Bronchial epithelial cell (primary cell): ENCODE measurements around the gene CDH10. TPM values are rescaled to one million over a fixed set of nuclear protein-coding genes. Genes with fewer than 3 reads are reported as not detected.

Source experiments
- DNase-seq: peaks from one replicate; pipeline ENCODE4 v3.0.0-alpha.2; 2010; ENCODE audit warnings: low read depth
- FAIRE-seq: peaks from 2 replicates; lab custom pipeline; 2011; peaks lifted over from hg19 to GRCh38; lab: Jason Lieb, UNC
- H3K27me3 ChIP-seq: 2 replicates; pipeline ENCODE4 v1.5.1; 2011; ENCODE audit warnings: low read length; ENCODE audit not compliant: control insufficient read depth, insufficient read depth
- H3K36me3 ChIP-seq: 2 replicates; pipeline ENCODE4 v1.5.1; 2011; ENCODE audit warnings: low read length; ENCODE audit not compliant: control insufficient read depth, insufficient read depth
- H3K4me3 ChIP-seq: 2 replicates; pipeline ENCODE4 v1.5.1; 2011; ENCODE audit warnings: mild to moderate bottlenecking, low read depth, low read length, control low read depth
- total RNA-seq: library from RNA; depleted of rRNA; stranded (reverse); fragments of >200 nt; gene quantifications from 2 replicates; pipeline ENCODE4 v1.2.1, GENCODE V29; 2014
- TF ChIP-seq, protein P1 (sequence below): IDR thresholded peaks from 2 replicates; pipeline ENCODE4 v1.5.1; 2011; ENCODE audit warnings: mild to moderate bottlenecking, moderate library complexity, low read length, control low read depth, inconsistent platforms; ENCODE audit not compliant: insufficient read depth, severe bottlenecking

The CDH10 gene
- total RNA-seq, 1 donor from 2014 or later: not detected

DNA sequence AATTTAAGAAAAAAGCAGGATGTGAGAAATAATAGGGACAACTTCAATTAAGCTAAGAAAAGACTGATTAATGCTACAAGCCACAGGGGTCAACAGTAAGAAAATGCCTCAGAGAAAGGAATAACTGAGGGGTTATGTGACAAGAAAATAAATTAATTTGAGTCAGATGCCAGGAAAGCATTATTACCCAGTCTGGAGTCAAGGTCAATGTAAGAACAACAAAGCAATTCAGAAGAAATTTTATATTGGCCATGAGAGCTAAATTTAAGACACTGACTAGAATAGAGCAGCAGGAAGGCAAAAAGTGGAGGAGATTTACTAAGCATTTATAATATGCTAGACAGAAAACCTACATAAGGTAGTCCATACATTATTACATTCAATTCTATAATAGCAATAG is 73.5 kb downstream of the CDH10 start:
- Histone ChIP-seq H3K27me3 (no peaks in the 10 kb centered on the region), H3K4me3 (no peak overlapping the region), H3K36me3 (no peaks in the 10 kb centered on the region)
- TF ChIP-seq, protein P1, sequence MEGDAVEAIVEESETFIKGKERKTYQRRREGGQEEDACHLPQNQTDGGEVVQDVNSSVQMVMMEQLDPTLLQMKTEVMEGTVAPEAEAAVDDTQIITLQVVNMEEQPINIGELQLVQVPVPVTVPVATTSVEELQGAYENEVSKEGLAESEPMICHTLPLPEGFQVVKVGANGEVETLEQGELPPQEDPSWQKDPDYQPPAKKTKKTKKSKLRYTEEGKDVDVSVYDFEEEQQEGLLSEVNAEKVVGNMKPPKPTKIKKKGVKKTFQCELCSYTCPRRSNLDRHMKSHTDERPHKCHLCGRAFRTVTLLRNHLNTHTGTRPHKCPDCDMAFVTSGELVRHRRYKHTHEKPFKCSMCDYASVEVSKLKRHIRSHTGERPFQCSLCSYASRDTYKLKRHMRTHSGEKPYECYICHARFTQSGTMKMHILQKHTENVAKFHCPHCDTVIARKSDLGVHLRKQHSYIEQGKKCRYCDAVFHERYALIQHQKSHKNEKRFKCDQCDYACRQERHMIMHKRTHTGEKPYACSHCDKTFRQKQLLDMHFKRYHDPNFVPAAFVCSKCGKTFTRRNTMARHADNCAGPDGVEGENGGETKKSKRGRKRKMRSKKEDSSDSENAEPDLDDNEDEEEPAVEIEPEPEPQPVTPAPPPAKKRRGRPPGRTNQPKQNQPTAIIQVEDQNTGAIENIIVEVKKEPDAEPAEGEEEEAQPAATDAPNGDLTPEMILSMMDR: no peak
- FAIRE-seq (no peak), DNase-seq (no peak)

DNA sequence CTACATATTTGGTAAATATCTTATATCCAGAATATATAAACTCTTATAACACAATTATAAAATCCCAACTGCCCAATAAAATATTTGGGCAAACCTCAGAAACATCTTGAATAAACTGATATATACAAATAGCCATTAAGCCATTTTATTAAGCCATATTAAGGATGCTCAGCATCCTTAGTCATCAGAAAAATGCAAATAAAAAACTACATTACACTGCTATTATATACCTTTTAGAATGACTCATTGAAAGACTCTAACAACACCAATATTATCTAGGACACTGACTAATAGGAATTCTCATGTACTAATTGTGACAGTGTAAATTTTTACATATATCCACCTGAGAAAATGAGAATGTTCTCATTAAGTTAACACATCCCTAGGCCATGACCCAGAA is 77.8 kb downstream of the CDH10 start:
- DNase-seq (peak; percentile 7), FAIRE-seq (no peak)
- TF ChIP-seq, protein P1: no peak
- no peak overlapping the region for H3K4me3 ChIP-seq
- H3K36me3 ChIP-seq: no peaks in the 10 kb centered on the region
- H3K27me3 ChIP-seq: no peaks in the 10 kb centered on the region

DNA sequence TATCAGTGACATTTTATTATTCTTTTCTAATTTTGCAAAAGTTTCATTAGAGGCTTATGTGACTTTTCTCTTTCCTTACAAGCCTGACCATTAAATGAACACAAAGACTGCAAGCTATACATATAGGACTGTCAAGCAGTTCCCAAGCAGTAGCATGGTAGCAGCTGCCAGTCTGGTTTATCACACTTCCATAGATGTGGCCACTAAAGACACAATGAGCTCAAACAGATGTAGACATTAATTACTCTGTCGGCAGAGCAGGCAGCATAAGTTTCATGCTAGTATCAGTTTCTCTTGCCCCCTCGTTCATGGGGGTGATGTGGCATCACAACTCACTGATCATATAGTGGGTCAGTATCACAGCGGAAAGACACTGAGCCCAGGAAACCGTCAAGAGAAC is 89.5 kb downstream of the CDH10 start:
- H3K36me3 ChIP-seq: no peaks in the 10 kb centered on the region
- H3K4me3 ChIP-seq: no peak overlapping the region
- TF ChIP-seq, protein P1: no peak
- no peak for DNase-seq
- H3K27me3 ChIP-seq: no peaks in the 10 kb centered on the region
- no peak for FAIRE-seq

DNA sequence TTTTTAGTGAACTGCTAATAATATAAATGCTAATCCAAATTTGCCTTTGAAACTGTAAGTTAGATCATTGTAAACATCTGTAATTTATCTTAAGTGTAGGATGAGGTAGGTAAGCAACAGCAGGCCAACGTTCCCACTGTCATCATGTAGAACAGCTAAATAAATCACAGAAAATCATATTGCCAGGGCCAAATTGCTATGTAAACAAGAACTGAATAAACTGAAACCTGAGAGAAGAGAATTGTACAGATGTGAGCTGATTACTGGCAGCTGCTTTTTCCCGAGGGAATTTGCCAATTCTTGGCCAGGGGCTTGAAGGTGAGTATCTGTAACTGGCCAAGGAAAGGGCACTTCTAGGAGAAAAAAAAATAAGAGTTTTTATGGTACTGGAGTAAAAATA is 97.6 kb downstream of the CDH10 start:
- TF ChIP-seq, protein P1: no peak
- no peaks in the 10 kb centered on the region for H3K27me3 ChIP-seq
- DNase-seq (no peak), FAIRE-seq (no peak)
- H3K36me3 ChIP-seq: no peaks in the 10 kb centered on the region
- H3K4me3 ChIP-seq: no peak overlapping the region

DNA sequence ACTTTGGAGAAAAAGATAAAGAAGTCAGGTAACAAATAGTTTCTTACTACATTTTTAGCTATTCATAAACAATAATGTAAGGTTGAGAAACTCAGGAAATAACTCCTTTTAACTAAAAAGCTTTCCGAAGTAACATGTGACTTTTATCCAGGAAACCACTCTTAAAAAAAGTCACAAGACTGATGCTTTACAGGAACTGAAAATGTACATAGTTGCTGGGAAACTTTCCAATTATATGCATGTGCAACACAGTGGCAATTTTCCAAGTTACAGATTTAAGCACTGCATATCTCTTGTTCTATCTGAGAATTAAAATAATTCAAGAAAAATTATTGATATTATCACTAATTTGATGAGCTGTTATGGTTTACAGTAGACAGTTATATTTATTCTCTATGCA is 105.2 kb downstream of the CDH10 start:
- no peaks in the 10 kb centered on the region for H3K36me3 ChIP-seq
- no peak overlapping the region for H3K4me3 ChIP-seq
- FAIRE-seq (no peak), DNase-seq (no peak)
- TF ChIP-seq, protein P1: no peak
- H3K27me3 ChIP-seq: no peaks in the 10 kb centered on the region

DNA sequence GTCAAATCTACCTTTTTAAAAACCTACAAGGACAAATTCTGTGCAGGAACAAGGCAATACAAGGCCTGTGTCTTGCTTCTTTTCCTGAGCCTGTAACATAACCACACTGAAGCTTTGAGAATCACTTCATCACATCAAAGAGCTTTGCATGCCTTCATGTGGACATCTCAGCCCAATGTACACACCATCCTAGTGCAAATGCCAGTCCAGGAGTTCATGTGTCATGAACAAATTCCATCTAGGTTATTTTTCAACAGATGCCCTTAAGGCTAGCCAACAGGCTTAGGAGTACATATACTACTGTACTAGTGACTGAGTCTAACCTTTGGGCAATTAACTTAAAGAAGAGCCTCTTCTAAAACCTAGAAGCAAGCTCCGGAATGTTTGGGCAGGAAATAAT is 106.4 kb downstream of the CDH10 start:
- DNase-seq (no peak), FAIRE-seq (no peak)
- TF ChIP-seq, protein P1: no peak
- Histone ChIP-seq H3K36me3 (no peaks in the 10 kb centered on the region), H3K4me3 (no peak overlapping the region), H3K27me3 (no peaks in the 10 kb centered on the region)
